A549 treated with Hydrocortisone at 1 μM for 4 hours (cell line): ENCODE results near the gene GCSAML. TPM values are rescaled to one million over a fixed set of nuclear protein-coding genes. Genes with fewer than 3 reads are reported as not detected.

ENCODE experiments used
- total RNA-seq: library from RNA; stranded (reverse); fragments of 200-300 nt; extraction: Qiagen RNA extraction; gene quantifications from 5 replicates; pipeline ENCODE4 v1.2.3, GENCODE V29; 2022

The GCSAML gene
- total RNA-seq = not detected in 5 replicates

GRCh38 chr1:247548769-247549182 is at the start of gene GCSAML:
Gene GCSAML, plus strand, starts transcription at chr1:247549134. Its CDS starts 58 bp downstream, at chr1:247549192.

DNA sequence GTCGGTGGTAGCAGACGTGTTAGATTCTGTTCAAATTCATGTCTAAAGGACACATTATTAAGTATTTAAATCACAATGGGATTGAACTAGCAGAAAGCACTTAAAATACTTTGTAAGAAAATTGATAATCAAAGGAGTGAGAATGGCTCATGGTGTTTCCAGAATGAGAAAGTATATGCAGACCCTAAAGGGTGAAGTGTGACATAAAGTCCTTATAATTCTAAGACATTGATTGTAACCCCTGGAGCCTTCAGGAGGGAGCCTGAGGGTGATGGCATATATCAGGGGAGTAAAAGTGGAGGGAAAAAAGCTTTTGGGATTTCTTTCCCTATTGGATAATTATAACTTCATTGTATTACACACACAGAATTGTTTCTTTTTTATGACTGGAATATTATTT is 12.6 kb upstream of the GCSAML start, which contains the start of gene OR2C3:
Gene OR2C3 (minus strand): TSS at position 101 of the 400 bp plus-strand sequence. CDS start 3,929 bp downstream, outside the sequence.

DNA sequence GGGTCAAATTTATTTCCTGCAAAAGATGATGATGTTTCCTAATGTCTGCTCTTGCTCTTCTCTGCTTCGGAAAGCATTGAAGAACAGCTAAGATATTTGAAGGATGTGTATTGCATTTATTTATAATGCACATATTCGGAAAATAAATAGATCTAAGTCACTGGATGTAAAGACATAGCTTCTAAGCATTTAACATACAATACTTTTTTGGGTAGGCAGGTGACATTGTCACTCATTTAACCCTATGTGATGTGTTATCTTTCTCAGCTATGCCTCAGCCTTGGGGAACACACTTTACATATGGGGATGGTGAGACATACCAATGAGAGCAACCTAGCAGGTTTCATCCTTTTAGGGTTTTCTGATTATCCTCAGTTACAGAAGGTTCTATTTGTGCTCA is 39.1 kb downstream of the GCSAML start, which contains the start of gene OR2G2:
Gene OR2G2 (plus strand): TSS at position 301 of the 400 bp plus-strand sequence. CDS start 0 bp downstream, at position 301.

DNA sequence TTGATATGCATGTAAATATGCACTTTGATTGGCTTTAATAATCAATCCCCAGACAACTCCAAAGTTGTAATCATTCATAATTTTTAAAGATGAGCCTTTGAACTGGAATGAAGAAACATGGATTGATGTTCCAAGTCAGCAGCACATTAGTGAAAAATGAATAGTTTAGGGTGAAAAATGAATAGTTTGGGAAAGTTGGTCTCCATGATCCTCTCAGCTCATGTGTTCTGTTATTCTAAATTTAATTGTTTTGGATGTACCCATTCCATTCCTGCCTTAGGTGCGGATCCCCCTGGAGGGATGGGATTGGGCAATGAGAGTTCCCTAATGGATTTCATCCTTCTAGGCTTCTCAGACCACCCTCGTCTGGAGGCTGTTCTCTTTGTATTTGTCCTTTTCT is 56.4 kb downstream of the GCSAML start, which contains the start of gene OR2G3:
Gene OR2G3 (plus strand): TSS at position 301 of the 400 bp plus-strand sequence. CDS start 0 bp downstream, at position 301.

Other genes with a start within 250 kb of the GCSAML start
- gene ZNF496, start 217.3 kb upstream of the GCSAML start, total RNA-seq = 16.1 to 19.4 TPM (median 18.6 TPM) in 5 replicates
- 0.08 TPM in 1 of 5 replicates, not detected in the others for gene NLRP3, start 133.0 kb upstream of the GCSAML start, total RNA-seq
- not detected in 5 replicates for gene OR2B11, start 91.0 kb upstream of the GCSAML start, total RNA-seq
- gene OR2C3, start 12.7 kb upstream of the GCSAML start, total RNA-seq = not detected in 5 replicates
- gene OR2G2, start 39.2 kb downstream of the GCSAML start, total RNA-seq = not detected in 5 replicates
- not detected in 5 replicates for gene OR2G3, start 56.5 kb downstream of the GCSAML start, total RNA-seq
- gene OR13G1, start 130.6 kb downstream of the GCSAML start, total RNA-seq = not detected in 5 replicates
- gene OR6F1, start 167.5 kb downstream of the GCSAML start, total RNA-seq = not detected in 5 replicates
- gene OR14K1, start 189.5 kb downstream of the GCSAML start, total RNA-seq = not detected in 5 replicates
- gene OR14A2, start 199.0 kb downstream of the GCSAML start, total RNA-seq = not detected in 5 replicates
- gene OR1C1, start 211.4 kb downstream of the GCSAML start, total RNA-seq = not detected in 5 replicates